CD4-positive, alpha-beta T cell (primary cell): ENCODE data around the gene G6PC3. TPM values are rescaled to one million over a fixed set of nuclear protein-coding genes. Genes with fewer than 3 reads are reported as not detected.

ENCODE experiments used
- ATAC-seq: fragments of 200-7000 bp; cut with Tn5 transposase; one replicate; pipeline ENCODE4 v1.10.0; 2022; ENCODE audit warnings: mild to moderate bottlenecking; ENCODE audit not compliant: poor library complexity
- CTCF ChIA-PET: fragments of 350-600 bp; sonication (Branson Sonifier 250); formaldehyde crosslinking; loops from one replicate; lab custom pipeline; 2021; ENCODE audit warnings: antibody characterized with exemption, inconsistent platforms; lab: Charles Lee
- POLR2A ChIA-PET: fragments of 350-600 bp; sonication (Branson Sonifier 250); formaldehyde crosslinking; loops from one replicate; lab custom pipeline; 2021; ENCODE audit warnings: antibody characterized with exemption, inconsistent platforms; lab: Charles Lee
- DNase-seq, 14 experiments: peaks; one replicate each; pipeline ENCODE4 v3.0.0-alpha.2; 2013 to 2020; ENCODE audit warnings: mixed read lengths in 2 of 14
- H3K27ac ChIP-seq, 2 donors: one replicate each; pipeline versions ENCODE4 v1.5.1 to v1.7.0; 2013; ENCODE audit warnings: low read length in 2 of 2, low read depth in 1 of 2, mild to moderate bottlenecking in 1 of 2
- H3K27me3 ChIP-seq, 2 experiments: 1 replicate in 1 of 2; 2 replicates in 1 of 2; pipeline versions ENCODE4 v1.6.1 to v1.7.0; 2013; ENCODE audit warnings: low read length in 2 of 2, control low read depth in 1 of 2, mild to moderate bottlenecking in 1 of 2, moderate library complexity in 1 of 2; ENCODE audit not compliant: insufficient read depth in 2 of 2, control insufficient read depth in 1 of 2
- H3K36me3 ChIP-seq: one replicate; pipeline ENCODE4 v1.6.1; 2013; ENCODE audit warnings: low read length, control low read depth; ENCODE audit not compliant: insufficient read depth
- H3K4me1 ChIP-seq: one replicate; pipeline ENCODE4 v1.6.1; 2013; ENCODE audit warnings: low read length, control low read depth; ENCODE audit not compliant: insufficient read depth
- H3K4me3 ChIP-seq: one replicate; pipeline ENCODE4 v1.5.1; 2013; ENCODE audit warnings: mild to moderate bottlenecking, low read length, moderate library complexity
- H3K9me3 ChIP-seq, 2 experiments: 1 replicate in 1 of 2; 2 replicates in 1 of 2; pipeline versions ENCODE4 v1.6.1 to v1.7.0; 2013; ENCODE audit warnings: low read length in 2 of 2, mild to moderate bottlenecking in 2 of 2, control low read depth in 1 of 2, moderate library complexity in 1 of 2; ENCODE audit not compliant: control insufficient read depth in 1 of 2, insufficient read depth in 1 of 2
- H3K27ac Mint-ChIP-seq: one replicate; pipeline ENCODE4 v1.8.0; 2020; ENCODE audit warnings: mixed read lengths
- H3K27me3 Mint-ChIP-seq: one replicate; pipeline ENCODE4 v1.8.0; 2021; ENCODE audit warnings: mixed read lengths
- H3K36me3 Mint-ChIP-seq: one replicate; pipeline ENCODE4 v1.8.0; 2021; ENCODE audit warnings: low read depth, mixed read lengths
- H3K4me1 Mint-ChIP-seq: one replicate; pipeline ENCODE4 v1.8.0; 2021; ENCODE audit warnings: low read depth, mixed read lengths
- H3K4me3 Mint-ChIP-seq: one replicate; pipeline ENCODE4 v1.8.0; 2020; ENCODE audit warnings: mild to moderate bottlenecking, mixed read lengths
- H3K9me3 Mint-ChIP-seq: one replicate; pipeline ENCODE4 v1.8.0; 2020; ENCODE audit warnings: mixed read lengths
- intact Hi-C, 2 experiments: fragments of 100-400 bp; cut with DNase I in 1 of 2; cut with micrococcal nuclease in 1 of 2; formaldehyde crosslinking; loops; one replicate each; pipeline versions ENCODE4 v1.15.1 to v1.9.0; 2023 to 2025; cut with DNase I, micrococcal nuclease
- total RNA-seq, 174 experiments: library from RNA in 2 of 174; stranded (reverse) in 2 of 174; gene quantifications; one replicate each; pipeline ENCODE4 v1.2.3 and lab custom pipeline; 2021 to 2026
- TF ChIP-seq, protein P1 (sequence below): fragments of 200-600 bp; IDR thresholded peaks from one replicate; pipeline ENCODE4 v1.8.0; 2022; ENCODE audit warnings: antibody characterized with exemption, mild to moderate bottlenecking

The G6PC3 gene
- total RNA-seq, 2 experiments from 2014 or later: 5.6 to 5.8 TPM

DNA sequence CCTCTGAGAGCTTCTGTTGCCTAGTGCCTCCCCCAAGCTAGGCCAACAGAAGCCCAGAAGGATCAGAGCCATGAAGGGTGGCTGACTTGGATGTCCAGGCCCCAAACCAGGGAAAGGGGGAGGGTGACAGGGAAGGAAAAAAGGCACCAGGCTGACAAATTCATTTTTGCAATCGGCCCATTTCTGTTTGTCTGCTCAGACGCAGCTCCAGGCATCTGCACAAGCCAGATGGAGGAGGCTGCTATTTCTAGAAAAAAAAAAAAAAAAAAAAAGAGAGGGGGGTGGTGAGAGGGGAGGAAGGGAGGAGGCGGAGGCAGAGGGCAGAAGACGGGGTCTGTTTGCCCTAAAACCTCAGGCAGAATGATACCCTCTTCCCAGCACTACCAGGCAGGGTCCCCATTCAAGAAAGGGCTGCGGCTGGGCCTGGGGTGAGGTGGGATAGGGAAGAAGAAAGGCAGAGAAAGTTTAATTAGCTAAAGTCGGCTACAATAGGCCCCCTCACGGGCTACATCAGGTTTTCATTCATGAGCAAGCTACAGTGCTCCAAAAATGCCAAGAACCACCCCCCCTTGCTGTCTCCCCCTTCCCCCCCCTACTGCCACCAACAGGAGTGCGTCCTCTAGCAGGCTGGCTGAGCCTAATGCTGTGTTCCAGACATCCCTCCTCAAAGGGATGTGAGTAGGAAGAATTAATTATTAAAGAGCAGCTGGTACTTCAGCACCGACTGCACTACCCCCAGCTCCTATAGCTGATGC is 50.5 kb downstream of the G6PC3 start:
- H3K4me1 Mint-ChIP-seq: peaks cover 59% of the 10 kb centered on the region
- TF ChIP-seq, protein P1, sequence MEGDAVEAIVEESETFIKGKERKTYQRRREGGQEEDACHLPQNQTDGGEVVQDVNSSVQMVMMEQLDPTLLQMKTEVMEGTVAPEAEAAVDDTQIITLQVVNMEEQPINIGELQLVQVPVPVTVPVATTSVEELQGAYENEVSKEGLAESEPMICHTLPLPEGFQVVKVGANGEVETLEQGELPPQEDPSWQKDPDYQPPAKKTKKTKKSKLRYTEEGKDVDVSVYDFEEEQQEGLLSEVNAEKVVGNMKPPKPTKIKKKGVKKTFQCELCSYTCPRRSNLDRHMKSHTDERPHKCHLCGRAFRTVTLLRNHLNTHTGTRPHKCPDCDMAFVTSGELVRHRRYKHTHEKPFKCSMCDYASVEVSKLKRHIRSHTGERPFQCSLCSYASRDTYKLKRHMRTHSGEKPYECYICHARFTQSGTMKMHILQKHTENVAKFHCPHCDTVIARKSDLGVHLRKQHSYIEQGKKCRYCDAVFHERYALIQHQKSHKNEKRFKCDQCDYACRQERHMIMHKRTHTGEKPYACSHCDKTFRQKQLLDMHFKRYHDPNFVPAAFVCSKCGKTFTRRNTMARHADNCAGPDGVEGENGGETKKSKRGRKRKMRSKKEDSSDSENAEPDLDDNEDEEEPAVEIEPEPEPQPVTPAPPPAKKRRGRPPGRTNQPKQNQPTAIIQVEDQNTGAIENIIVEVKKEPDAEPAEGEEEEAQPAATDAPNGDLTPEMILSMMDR: no peak
- H3K9me3 Mint-ChIP-seq: no peaks in the 10 kb centered on the region
- peaks cover 55% of the 10 kb centered on the region for H3K4me1 ChIP-seq
- peaks cover 12% of the 10 kb centered on the region for H3K36me3 ChIP-seq
- ChIA-PET CTCF (interaction anchor here (0.6 to 1.5 kb wide), 2 partner anchors 13 to 238 kb away, joined by 3 read pairs; no protein-coding TSS in a partner anchor), POLR2A (no interaction called here)
- no peak for ATAC-seq
- no peaks in the 10 kb centered on the region for H3K27me3 ChIP-seq
- intact Hi-C loops: loop anchor here (5.0 to 10.0 kb wide), 4 partner anchors 54 to 1446 kb away; partner anchors contain the start of genes TMUB2 (in 2 of the 2), LSM12 (in 1 of the 2), PLEKHH3 (in 1 of the 2) and SLC25A39 (in 1 of the 2)
- H3K36me3 Mint-ChIP-seq: peaks cover 22% of the 10 kb centered on the region
- no peak overlapping the region for H3K27ac ChIP-seq
- DNase-seq: no peak
- H3K4me3 Mint-ChIP-seq: peak overlapping the region; percentile 99
- no peaks in the 10 kb centered on the region for H3K27me3 Mint-ChIP-seq
- H3K9me3 ChIP-seq: no peaks in the 10 kb centered on the region
- H3K4me3 ChIP-seq: no peak overlapping the region
- H3K27ac Mint-ChIP-seq: peak overlapping the region; percentile 99

DNA sequence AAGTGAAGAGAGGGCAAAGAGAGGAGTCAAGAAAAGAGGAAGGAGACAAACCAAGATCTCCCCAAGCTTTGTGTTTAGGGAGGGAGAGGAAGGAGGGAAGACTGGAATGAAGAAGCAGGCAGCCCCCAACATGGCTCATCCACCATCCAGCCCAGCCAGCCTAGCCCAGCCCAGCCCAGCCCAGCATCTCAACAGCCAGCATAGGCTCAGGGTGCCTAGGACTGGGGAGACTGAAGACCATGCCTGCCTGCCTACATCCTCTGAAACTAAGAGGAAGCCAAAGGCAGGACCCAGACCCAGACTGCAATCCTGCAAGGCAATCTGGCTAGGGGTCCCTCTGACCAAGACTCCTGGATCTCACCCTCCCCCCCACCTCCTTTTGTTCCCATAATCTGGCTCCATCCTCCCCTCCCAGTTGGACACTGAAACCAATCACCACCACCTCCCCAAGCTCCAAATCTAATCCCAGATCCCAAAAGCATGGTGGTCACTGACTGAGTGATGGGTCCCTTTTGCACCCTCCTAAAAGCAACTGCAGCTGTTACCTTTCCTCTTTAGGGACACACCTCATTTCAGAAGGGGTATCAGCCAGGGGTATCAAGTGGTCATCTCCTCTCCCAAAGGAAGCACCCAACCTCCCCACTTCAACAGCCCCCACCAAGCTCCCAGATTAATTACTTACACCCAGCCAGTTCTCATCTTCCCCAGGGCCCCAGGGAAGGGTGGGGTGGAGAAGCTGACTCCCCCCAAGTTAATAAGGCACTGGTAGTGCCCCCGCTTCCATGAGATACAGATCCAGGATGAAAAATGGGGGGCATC is 51.7 kb downstream of the G6PC3 start:
- no peak for DNase-seq
- Mint-ChIP-seq H3K4me3 (peak overlapping the region; percentile 99), H3K27ac (peak overlapping the region; percentile 99), H3K27me3 (no peaks in the 10 kb centered on the region), H3K9me3 (no peaks in the 10 kb centered on the region), H3K4me1 (peaks cover 53% of the 10 kb centered on the region), H3K36me3 (peaks cover 16% of the 10 kb centered on the region)
- TF ChIP-seq, protein P1: no peak
- H3K36me3 ChIP-seq: peaks cover 4% of the 10 kb centered on the region
- intact Hi-C loops: loop anchor here (1.0 to 10.0 kb wide), 6 partner anchors 54 to 1447 kb away; partner anchors contain the start of genes TMUB2 (in 2 of the 2), LSM12 (in 1 of the 2), PLEKHH3 (in 1 of the 2) and SLC25A39 (in 1 of the 2)
- no peak for ATAC-seq
- no peaks in the 10 kb centered on the region for H3K9me3 ChIP-seq
- peaks cover 55% of the 10 kb centered on the region for H3K4me1 ChIP-seq
- ChIA-PET CTCF (interaction anchor here (1.1 to 2.3 kb wide), 6 partner anchors 14 to 209 kb away, joined by 3 to 12 read pairs (median 6); partner anchors contain the start of gene HROB), POLR2A (interaction anchor here (0.7 to 2.5 kb wide), 3 partner anchors 12 to 223 kb away, joined by 3 to 35 read pairs (median 23); partner anchors contain the start of genes GRN and UBTF)
- H3K4me3 ChIP-seq: peak overlapping the region; percentile 73
- no peak overlapping the region for H3K27ac ChIP-seq
- no peaks in the 10 kb centered on the region for H3K27me3 ChIP-seq
